HL-60/S4 treated with phorbol 12-myristate 13-acetate at 8.2 ng/mL for 4 days and 3 days (cell line): ENCODE data around the gene GPC4.

Source experiments
- in situ Hi-C: fragments of 300-500 bp; cut with MboI; formaldehyde crosslinking; loops from 2 replicates; pipeline ENCODE4 v1.15.0; 2022; ENCODE audit warnings: low sequenced_read_pairs

The GPC4 gene

DNA sequence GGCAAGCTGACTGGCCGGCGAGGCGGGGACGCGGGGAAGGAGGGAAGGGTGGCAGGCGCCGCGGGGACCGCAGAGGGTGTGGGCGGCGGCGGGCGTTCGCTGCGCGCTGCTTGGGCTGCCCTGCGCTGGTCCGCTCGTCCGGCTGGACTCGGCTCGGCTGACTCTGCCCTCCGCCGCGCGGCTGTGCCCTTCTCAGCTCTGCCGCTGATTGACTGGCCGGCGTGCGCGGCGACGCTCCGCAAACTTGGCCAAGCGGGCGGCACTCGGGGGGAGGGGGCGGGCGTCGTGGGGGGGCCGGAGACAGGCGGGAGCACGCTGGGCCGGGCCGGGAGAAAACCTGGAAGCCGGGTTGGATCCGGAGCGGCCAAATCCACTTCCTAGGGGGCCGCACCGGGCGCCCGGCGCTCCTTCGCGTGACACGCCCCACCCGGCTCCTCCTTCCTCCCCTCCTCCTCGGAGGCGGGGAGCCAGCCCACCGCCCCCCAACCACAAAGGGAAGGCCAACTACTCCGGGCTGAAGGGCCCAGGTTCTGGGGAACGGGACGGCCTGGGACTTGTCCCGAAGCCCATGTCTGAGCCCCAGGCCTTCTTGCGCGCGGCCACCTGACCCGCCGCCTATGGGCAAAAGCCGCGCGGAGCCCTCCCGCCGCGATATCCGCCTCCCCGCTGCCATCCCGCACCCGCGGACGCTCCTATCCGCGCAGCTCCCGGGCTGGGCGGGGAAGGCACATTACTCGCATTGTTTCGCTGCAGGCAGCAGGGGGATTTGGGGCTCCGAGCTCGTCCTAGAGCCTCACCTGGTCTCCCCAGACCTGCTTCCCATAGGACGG lies at the start of gene GPC4:
Gene GPC4 (minus strand): TSS at position 214 of the 830 bp plus-strand sequence. CDS start 524 bp downstream, outside the sequence.
- in situ Hi-C loops = no loop called here

DNA sequence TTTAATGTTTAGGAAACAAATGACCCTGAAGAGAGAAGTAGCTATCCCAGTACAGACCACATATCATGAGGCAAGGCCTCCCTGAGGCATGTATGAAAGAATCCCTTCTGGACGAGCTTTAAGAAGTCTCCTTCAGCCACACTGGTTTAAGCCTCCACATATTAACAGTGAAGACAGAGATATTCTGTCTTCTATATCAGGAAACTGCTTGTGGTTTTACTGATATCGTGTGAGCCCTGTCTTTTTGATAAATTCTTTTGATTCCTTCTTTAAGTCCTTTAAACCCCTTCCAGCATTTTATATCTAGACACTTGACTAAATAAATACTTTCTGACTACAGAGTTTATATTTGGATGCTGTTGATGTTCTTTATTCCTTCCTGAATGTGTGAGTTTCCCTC lies 45.9 kb upstream of the GPC4 start:
- in situ Hi-C loops = no loop called here

DNA sequence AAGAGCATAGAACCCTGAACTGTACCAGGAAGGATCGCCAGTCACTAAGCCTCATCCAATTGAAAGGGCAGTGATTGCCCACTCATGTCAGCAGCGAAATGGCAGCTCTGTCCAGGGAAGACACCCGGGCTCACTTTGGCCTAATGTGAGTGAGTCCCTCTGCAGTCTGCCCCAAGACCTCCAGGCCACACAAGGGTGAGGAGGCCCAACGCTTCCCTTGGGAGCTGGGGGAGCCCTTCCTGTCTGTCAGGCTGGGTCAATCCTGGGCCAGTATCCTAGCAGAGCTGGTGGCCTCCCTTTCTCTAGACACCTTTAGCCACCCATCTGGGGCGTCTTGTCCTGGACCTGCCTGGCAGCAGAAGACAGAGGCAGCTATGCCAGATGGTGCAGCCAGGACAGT lies 39.6 kb upstream of the GPC4 start:
- in situ Hi-C loops = no loop called here

DNA sequence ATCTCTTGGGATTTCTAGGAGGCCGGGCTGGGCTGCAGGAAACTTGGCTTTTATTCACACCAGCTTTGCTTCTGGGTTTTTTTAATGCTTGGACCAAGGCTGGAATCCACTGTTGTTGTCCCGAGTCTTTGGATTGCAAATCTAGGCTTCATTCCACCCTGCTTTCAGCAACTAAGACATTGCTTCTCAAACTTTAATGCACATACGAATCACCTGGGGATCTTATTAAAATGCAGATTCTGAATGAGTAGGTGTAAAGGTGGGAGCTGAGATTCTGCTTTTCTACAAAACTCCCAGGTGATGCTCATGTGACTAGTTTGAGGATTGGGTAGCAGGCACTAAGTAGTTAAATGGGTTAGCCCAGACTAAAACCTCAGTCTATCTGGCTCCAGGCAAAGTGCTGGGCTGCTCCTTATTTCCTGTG lies 39.2 kb upstream of the GPC4 start:
- in situ Hi-C loops = no loop called here

DNA sequence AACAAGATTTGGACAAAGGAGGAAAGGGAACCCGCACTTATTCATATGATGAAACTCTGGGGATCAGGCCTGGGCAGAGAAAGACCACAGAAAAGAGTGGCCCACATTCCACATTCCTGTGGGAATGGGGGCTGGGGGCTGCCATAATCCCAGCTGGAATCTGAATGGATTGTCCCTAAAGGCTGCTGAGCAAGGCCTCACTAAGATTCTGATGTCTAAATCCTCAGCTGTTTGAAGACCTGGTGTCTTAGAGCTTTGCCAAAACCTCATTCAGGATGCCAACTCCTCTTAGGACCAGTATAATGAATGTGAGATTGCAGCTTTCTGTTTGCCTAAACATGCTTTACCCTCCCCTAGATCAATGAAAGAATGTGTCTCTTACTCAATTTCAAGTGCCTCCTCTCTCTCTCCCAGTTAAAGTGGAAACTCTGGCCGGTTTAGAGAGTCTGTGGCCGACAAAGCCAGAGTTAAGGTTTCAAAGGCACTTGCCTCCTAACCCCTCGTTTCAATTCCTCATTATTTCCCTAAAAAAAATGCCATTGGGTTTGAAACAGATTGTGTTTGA lies 33.3 kb upstream of the GPC4 start:
- in situ Hi-C loops = no loop called here

DNA sequence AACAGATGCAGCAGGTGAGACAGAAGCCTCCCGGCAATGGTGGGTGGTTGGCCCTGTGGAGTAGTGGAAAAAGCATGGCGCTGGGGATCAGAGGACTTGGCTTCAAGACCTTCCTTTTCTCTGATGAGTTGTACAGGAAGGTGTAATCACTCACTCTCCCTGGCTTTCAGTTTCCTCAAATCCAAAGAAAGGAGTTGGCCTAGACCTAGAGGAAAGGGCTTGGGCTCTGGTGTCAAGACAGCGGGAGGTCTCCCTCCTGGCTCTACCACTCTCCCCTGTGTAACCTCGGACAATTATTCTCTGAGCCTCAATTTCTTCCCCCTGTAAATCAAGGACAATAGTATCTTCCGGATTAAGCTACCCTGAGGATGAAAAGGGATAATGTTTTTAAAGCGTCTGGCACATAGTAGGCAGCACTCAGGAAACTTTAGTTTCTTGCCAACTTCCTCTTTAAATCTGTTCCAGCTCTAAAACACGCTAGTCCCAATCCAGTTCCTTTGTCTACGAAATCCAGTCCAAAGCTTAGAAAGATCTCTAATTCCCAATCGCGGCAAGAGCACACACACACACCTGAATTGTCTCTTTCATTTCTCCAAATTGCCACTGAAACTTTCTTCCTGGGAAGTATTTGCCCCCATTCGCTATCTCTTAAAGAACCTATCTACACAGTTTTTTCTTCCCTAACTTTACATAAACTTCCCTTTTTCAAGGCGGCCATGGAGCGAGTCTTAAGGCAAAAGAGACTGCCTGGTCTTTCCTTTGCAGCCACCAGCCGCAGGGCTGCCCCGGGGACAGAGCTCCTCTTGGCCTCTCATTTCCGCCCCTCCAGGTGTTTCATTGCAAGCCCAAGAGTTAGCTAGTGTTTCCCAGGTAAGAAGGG lies 29.9 kb upstream of the GPC4 start:
- in situ Hi-C loops = no loop called here

DNA sequence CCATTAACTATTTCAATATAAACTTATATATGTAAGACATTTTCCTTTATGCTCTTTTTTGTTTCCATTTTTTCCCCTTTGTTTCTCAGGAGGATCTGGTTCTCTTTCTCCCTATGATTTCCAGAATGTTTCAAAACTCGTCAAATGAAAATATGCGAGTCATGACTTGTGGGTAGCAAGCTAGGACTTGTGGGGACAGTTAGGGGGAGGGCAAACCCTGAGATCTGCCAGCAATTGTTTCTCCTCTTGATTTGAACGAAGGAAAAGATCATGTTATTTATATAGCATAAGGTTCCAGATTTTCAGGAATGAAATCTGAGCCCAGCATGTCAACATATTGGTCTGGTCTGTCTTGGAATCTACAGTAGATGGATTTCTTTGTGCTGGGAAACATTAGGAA lies 28.9 kb upstream of the GPC4 start:
- in situ Hi-C loops = no loop called here

DNA sequence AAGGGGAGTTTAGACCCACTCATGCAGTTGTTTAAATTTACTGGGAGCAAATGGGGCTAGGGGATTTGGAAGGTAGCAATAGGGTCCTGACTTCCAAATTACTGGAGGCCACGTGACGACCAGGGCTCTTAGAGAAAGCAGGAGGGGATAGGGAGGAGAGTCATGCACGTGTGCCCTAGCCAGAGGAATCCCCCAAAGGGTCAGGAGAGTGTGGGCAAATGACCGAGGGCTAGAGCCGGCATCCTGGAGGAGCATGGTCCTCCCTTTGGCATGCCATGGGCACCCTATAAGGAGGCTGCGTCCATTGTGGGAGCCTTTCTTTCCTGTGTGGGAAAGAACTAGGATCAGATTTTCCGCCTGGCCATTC lies 25.5 kb upstream of the GPC4 start:
- in situ Hi-C loops = no loop called here

DNA sequence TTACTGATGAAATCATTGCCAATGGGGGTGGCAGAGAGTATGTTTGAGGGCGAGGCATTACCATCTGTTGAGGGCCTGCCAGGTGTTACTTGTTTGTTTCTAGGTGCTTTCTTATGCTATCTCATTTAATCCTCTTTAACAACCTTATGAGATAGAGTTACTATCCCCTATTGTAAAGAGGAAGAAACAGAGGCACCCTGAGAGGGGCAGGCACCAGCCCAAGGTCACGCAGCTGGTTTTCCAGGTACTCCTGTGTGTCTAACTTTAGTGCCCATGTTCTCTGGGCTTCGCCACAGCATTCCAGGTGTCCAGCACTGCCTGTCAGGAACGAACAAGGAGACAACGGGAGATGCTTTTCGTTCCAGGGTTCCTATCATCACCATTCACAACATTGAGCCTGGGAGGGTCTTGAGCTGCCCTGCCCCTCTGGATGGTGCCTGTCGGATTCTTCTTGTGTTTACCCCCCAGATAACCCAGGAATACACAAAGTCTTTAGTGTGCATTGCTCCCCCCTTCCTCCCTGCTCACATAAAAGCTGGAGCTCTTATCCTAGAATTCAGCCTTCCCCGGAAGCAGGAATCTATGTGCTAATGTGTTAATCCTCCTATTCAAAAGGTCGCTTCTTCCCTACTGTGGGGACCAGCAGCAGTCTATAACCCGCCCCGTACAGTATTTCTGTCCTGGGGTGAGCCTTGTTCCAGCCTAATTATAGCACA lies 24.9 kb upstream of the GPC4 start:
- in situ Hi-C loops = no loop called here

DNA sequence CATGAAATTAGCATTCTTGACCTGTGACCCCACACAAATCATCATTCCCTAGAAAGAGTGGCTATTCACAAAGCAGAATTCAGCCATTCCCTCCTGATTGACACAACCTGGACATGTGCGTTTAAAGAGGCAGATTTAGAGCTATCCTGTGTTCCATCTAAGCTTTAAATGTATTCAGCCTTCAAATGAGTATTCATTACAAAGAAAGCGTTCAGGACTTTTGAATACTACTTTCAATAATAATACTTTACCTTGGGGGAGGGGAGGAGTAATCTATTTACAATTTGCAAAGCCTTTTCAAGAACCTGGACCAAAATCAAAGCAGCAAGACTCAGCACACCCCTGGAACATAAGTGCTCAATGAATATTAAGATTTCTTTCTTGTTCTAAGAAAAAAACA lies 22.5 kb upstream of the GPC4 start:
- in situ Hi-C loops = no loop called here

DNA sequence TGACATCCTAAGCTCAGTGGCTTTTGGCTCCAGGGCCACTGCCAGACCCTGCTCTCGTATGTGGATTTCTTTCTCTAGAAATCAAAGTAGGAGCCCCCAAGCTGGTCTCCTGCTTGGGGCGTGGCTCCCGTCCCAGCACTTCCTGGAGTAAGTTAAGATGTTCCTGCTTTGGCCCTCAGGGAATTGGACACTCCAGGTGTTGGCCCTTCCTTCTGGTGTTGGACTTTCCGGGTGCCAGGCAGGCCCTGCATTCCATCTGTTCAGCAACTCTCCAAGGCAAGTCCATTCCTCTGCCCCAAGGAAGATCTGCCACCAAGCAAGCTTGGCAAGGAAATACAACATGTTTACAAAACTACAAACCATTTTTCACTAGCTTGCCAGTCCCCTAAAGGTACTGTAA lies 22.1 kb upstream of the GPC4 start:
- in situ Hi-C loops = no loop called here

DNA sequence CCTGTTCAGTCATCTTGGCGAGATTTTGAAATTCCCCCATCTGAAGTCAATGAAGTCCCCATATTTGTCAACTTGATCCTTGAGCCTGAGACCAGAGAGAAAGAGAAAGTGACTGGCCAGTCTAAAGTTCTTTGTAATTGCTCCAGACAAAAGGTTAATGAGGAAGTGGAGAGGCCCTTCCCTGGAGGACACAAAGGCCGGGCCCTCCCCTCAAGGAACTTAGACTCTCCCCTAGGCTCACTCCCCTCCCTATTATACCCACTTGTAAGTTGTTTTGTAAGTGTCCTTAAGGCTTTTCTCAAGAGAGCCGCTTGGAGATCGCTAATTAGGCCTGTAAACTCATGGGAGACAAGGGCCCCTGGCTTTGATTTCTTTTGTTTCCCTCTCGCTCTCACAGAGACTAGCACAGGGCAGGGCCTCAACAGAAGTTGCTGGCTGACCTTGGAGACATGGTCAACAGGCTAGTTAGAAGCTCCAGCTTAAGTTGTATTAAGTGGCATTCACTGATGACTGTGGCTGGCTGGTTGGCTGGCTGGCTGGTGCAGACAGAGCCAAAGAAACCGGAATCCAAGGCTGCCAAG lies 20.3 kb upstream of the GPC4 start:
- in situ Hi-C loops = no loop called here

DNA sequence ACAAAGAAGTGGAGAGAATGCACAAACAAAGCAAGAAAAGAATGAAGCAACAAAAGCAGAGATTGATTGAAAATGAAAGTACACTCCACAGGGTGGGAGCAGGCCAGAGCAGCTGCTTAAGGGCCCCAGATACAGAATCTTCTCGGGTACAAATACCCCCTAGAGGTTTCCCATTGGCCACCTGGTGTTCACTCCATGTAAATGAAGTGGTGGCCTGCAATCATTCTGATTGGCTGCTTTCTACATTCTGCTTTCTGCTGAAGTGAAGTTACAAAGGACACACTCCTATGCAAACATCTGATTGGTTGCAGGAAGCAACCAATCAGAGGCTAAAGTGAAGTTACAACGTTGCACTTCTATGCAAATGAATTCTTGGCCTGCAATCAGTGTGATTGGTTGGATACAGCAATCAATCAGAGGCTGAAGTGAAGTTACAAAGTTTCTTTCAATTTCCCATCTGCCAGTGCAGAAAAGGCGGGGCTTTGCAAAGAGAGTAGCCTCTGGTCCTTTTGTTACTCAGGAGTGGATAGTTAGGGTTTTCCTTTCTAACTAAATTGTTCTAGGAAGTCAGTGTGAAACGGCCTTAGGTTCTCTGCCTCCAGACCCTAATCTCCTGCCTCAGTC lies 19.0 kb upstream of the GPC4 start:
- in situ Hi-C loops = no loop called here

DNA sequence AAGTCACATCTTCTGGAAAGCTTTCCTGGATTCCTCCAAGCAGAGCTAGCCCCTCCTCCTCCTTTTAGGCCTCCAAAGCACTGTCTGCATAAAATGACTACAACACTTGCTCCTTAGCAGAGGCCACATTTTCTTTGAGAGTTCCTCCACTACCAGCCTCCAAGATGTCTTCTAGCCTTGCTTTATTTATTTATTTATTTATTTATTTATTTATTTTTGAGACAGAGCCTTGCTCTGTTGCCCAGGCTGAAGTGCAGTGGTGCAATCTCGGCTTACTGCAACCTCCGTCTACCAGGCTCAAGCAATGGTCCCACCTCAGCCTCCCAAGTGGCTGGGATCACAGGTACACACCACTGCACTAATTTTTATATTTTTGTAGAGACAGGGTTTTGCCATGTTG lies 4.6 kb upstream of the GPC4 start:
- in situ Hi-C loops = no loop called here

DNA sequence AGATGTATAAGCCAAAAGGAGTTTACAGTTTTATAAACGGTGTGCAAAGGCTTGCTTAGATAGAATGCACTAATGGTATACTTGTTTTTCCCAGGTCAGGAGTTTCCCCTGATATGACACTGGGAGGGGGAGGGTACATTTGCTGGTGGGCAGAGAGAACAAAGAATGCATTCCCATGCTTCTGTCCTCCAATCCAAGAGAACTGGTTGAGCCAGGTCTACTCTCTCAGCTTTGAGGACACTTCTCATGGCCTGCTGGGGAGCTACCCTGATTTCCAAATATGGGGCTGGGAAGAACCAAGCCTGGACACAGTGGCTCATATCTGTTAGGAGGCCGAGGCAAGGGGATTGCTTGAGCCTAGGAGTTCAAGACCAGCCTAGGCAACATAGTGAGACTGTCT lies 3.3 kb upstream of the GPC4 start:
- in situ Hi-C loops = no loop called here

DNA sequence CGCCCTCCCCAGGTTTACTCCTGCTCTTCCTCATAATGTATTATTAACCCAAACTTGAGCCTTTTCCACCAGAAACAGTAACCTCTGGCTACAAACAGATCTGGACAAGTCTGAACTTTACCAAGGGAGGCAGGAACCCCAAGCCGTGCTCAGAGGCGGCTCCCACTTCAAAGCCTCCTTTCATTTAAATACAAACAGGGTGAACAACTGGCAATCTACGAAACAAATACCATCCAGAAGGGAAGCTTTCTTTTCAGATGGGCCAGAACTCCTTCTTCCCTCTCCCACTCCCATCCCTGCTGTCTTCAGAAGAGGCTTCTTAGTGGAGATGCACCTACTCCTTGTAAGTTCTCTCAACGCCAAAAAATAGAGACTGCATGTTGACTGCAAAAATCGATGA lies 2.1 kb upstream of the GPC4 start:
- in situ Hi-C loops = no loop called here

DNA sequence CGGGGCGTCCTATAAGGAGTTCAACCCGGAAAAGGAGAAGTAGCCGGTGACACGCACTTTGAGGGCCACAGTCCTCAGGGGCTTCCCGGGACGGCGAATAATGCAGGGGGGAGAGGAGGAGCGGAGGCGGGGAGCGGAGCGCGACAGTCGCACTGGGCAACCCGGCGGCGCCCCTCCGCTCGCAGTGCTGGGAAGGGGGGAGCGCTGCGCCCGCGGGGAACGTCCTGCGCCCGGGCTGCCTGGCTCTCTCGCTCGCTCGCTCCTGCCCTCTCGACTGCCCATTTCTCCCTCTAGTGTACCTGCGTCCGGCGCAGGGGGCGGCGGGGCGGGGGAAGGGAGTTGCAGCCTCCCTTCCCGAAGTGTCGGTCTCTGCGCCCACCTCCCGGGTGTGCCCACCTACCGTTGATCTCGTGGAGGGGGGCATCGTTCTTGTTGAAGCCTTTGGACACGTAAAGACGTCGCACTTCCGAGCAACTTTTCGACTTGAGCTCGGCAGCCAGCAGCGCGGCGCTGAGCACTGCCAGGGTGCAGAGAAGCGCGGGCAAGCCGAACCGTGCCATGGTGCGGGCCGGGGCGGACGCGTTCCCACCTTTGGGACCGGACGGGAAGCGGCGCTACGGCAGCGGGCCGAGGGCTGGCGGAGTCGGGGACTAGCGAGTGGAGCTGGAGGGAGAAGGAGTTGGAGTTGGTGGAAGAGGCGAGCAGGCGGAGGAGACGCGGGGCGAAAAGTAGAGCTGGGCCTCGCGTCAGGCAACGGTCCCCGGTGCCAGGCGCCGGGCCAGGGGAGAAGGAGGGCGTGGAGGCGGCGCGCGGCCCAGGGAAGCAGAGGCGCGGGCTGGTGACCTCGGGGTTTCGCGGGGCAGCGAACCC lies 648 bp downstream of the GPC4 start:
- in situ Hi-C loops = no loop called here

DNA sequence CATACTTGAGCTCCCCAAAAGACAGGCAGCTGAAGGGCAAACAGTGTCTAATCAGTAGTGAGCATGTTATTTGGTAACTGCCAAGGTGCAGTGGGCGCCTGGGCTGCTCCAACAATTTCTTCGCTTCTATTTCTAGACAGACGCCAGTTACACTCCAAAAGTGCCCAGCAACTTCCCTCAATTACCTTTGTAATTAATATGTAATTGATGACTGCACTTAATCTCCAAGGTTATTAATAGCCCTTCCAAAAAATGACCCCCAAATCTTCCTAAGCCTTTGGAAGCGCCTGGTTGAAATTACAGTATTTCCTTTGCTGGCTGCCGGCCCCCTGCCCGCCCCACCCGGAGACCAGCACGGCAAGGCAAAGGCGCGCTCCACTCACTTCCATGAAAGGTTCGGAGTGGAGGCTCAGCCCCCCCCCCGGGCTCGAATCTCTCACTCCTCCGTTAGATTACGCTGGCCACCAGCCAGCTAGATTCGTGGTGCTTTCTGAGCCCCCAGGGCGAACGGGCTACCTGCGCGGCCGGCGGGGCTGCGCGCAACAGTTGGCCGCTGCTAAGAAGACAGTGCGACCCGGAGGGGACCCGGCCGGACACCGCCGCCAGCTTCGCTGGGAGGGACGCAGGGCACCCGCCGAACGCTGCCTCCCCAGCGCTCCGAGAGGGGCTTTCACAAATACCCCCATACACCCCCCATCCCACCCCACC lies 1.9 kb downstream of the GPC4 start:
- in situ Hi-C loops = no loop called here

DNA sequence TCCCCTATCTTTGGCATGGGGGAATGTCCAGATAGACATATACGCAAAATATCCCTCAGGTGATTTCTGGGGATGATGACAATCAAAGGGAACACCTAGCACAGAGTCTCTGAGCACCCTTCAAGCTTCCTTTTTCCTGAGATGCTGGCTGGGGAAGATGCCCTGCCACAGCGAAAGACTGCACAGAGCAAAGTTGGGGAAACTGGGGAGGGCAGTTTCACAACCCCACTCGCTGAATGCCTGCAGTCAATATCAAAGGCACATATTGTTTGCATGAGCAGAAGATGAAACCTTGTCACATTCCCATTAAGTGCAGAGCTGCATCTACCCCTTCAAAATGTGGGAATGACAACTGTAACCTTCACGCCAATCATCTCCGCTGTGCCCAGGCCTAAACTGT lies 2.6 kb downstream of the GPC4 start:
- in situ Hi-C loops = no loop called here
